Neural cell (in vitro differentiated cells): ENCODE measurements around the gene FREM2. TPM values are rescaled to one million over a fixed set of nuclear protein-coding genes. Genes with fewer than 3 reads are reported as not detected.
A peak's percentile ranks its signal among the peaks of the same experiment; 100 is the strongest.

ENCODE experiments used
- H2AFZ ChIP-seq: fragments of 200-600, 300-800 bp; sonication (generic), shearing (Covaris generic); 2 replicates; pipeline ENCODE4 v1.6.0; 2014; ENCODE audit warnings: low read depth, mild to moderate bottlenecking, antibody characterized with exemption, low read length, moderate library complexity
- H3F3A ChIP-seq: fragments of 200-600 bp; shearing (Covaris generic); 2 replicates; pipeline ENCODE4 v1.6.1; 2016; ENCODE audit warnings: mild to moderate bottlenecking, moderate library complexity, mixed read lengths, antibody characterized with exemption, low read length; ENCODE audit not compliant: insufficient read depth, poor library complexity, severe bottlenecking
- H3K27ac ChIP-seq: fragments of 200-600, 300-800 bp; sonication (generic), shearing (Covaris generic); 2 replicates; pipeline ENCODE4 v1.5.1; 2014; ENCODE audit warnings: mild to moderate bottlenecking, low read length, moderate library complexity
- H3K27me3 ChIP-seq: fragments of 300-800, 200-600 bp; sonication (generic), shearing (Covaris generic); 2 replicates; pipeline ENCODE4 v1.6.0; 2014; ENCODE audit warnings: mild to moderate bottlenecking, low read depth, low read length, moderate library complexity; ENCODE audit not compliant: insufficient read depth
- H3K36me3 ChIP-seq: fragments of 300-800, 200-600 bp; sonication (generic), shearing (Covaris generic); 2 replicates; pipeline ENCODE4 v1.5.1; 2014; ENCODE audit warnings: mild to moderate bottlenecking, antibody characterized with exemption, low read length, moderate library complexity; ENCODE audit not compliant: insufficient read depth
- H3K4me2 ChIP-seq: fragments of 300-800, 200-600 bp; sonication (generic), shearing (Covaris generic); 2 replicates; pipeline ENCODE4 v1.6.0; 2014; ENCODE audit warnings: mild to moderate bottlenecking, low read length
- H3K4me3 ChIP-seq: fragments of 300-800, 200-600 bp; sonication (generic), shearing (Covaris generic); 2 replicates; pipeline ENCODE4 v1.5.1; 2014; ENCODE audit warnings: mild to moderate bottlenecking, low read length, moderate library complexity
- H3K79me2 ChIP-seq: fragments of 200-600 bp; shearing (Covaris generic); replicated peaks from 2 replicates; pipeline ENCODE4 v1.6.0; 2014; ENCODE audit warnings: mild to moderate bottlenecking, low read length, moderate library complexity; ENCODE audit not compliant: insufficient read depth
- H3K9ac ChIP-seq: fragments of 300-800, 200-600 bp; sonication (generic), shearing (Covaris generic); 2 replicates; pipeline ENCODE4 v1.6.1; 2016; ENCODE audit warnings: mild to moderate bottlenecking, low read length, mixed read lengths
- H3K9me2 ChIP-seq: fragments of 200-600 bp; shearing (Covaris generic); 2 replicates; pipeline ENCODE4 v1.6.1; 2016; ENCODE audit warnings: mild to moderate bottlenecking, low read length, mixed read lengths; ENCODE audit not compliant: insufficient read depth
- H3K9me3 ChIP-seq: fragments of 200-600, 300-800 bp; sonication (generic), shearing (Covaris generic); 2 replicates; pipeline ENCODE4 v1.6.1; 2016; ENCODE audit warnings: mild to moderate bottlenecking, mixed run types, low read length, moderate library complexity, mixed read lengths
- H4K20me1 ChIP-seq: fragments of 200-600 bp; shearing (Covaris generic); 2 replicates; pipeline ENCODE4 v1.6.1; 2016; ENCODE audit warnings: mild to moderate bottlenecking, mixed run types; ENCODE audit not compliant: insufficient read depth
- CTCF ChIP-seq: fragments of 450-650 bp; IDR thresholded peaks from 2 replicates; pipeline ENCODE4 v1.5.1; 2014; ENCODE audit warnings: antibody characterized with exemption, mild to moderate bottlenecking, moderate library complexity; ENCODE audit not compliant: poor library complexity, severe bottlenecking
- EP300 ChIP-seq: fragments of 450-650 bp; conservative IDR thresholded peaks from 2 replicates; pipeline ENCODE4 v1.6.1; 2014; ENCODE audit warnings: antibody characterized with exemption, mild to moderate bottlenecking, moderate library complexity; ENCODE audit not compliant: poor library complexity, severe bottlenecking
- EZH2 ChIP-seq: fragments of 200-600, 300-800 bp; shearing (Covaris generic), sonication (generic); IDR thresholded peaks from 2 replicates; pipeline ENCODE4 v1.6.1; 2014; ENCODE audit warnings: antibody characterized with exemption, low read length, borderline replicate concordance, mild to moderate bottlenecking; ENCODE audit not compliant: insufficient read depth, poor library complexity, severe bottlenecking
- MXI1 ChIP-seq: fragments of 450-650 bp; conservative IDR thresholded peaks from 2 replicates; pipeline ENCODE4 v1.6.1; 2014; ENCODE audit warnings: antibody characterized with exemption, mild to moderate bottlenecking; ENCODE audit not compliant: poor library complexity, severe bottlenecking
- POLR2AphosphoS5 ChIP-seq: IDR thresholded peaks from 2 replicates; pipeline ENCODE4 v1.6.1; 2012
- RAD21 ChIP-seq: fragments of 450-650 bp; conservative IDR thresholded peaks from 2 replicates; pipeline ENCODE4 v1.6.1; 2014; ENCODE audit warnings: antibody characterized with exemption, mild to moderate bottlenecking, moderate library complexity
- REST ChIP-seq: IDR thresholded peaks from 2 replicates; pipeline ENCODE4 v1.6.1; 2012; ENCODE audit warnings: borderline replicate concordance
- SMC3 ChIP-seq: fragments of 450-650 bp; conservative IDR thresholded peaks from 2 replicates; pipeline ENCODE4 v1.6.1; 2014; ENCODE audit warnings: antibody characterized with exemption, mild to moderate bottlenecking, moderate library complexity; ENCODE audit not compliant: poor library complexity
- TAF1 ChIP-seq: IDR thresholded peaks from 2 replicates; pipeline ENCODE4 v1.6.1; 2012; ENCODE audit warnings: low read depth
- polyA minus RNA-seq: library from RNA; depleted of rRNA, polyadenylated mRNA; stranded (reverse); fragments of >200 nt; gene quantifications from 2 replicates; pipeline ENCODE4 v1.2.3, GENCODE V29; 2014
- polyA plus RNA-seq: library from polyadenylated mRNA; depleted of rRNA; stranded (reverse); fragments of >200 nt; gene quantifications from 2 replicates; pipeline ENCODE4 v1.2.3, GENCODE V29; 2014

The FREM2 gene
- 0.19 and 0.26 TPM in 2 replicates for polyA plus RNA-seq
- polyA minus RNA-seq = 1.2 and 1.7 TPM in 2 replicates

GRCh38 chr13:38686577-38687245, at the start of gene FREM2:
Gene FREM2, plus strand, starts transcription at chr13:38687077. Its CDS starts 268 bp downstream, at chr13:38687345.
- Histone ChIP-seq H3K27ac (no peak within 1 kb of the TSS), H2AFZ (no peak within 1 kb of the TSS), H3K79me2 (no peaks in the 10 kb centered on the region), H3K27me3 (peaks cover 30% of the 10 kb centered on the region), H3K9ac (peak within 1 kb of the TSS; percentile 29), H4K20me1 (no peaks in the 10 kb centered on the region), H3K9me2 (no peaks in the 10 kb centered on the region), H3F3A (no peaks in the 10 kb centered on the region), H3K4me3 (peak within 1 kb of the TSS; percentile 76), H3K4me2 (peak within 1 kb of the TSS; percentile 88), H3K36me3 (no peaks in the 10 kb centered on the region), H3K9me3 (no peaks in the 10 kb centered on the region)
- TF ChIP-seq EZH2 = no peak
- TF ChIP-seq MXI1 = peak; percentile 32

GRCh38 chr13:38637576-38637975, 49.3 kb upstream of the FREM2 start:
- H3K27ac ChIP-seq = no peak overlapping the region
- no peak overlapping the region for H3K9ac ChIP-seq
- no peaks in the 10 kb centered on the region for H3K27me3 ChIP-seq
- no peak overlapping the region for H3K4me2 ChIP-seq
- no peaks in the 10 kb centered on the region for H3F3A ChIP-seq
- no peaks in the 10 kb centered on the region for H3K9me3 ChIP-seq
- no peak for TF ChIP-seq POLR2AphosphoS5
- no peak for TF ChIP-seq MXI1
- TF ChIP-seq EZH2 = no peak
- TF ChIP-seq EP300 = no peak
- no peak for TF ChIP-seq TAF1
- TF ChIP-seq CTCF = no peak
- TF ChIP-seq SMC3 = no peak
- no peak for TF ChIP-seq RAD21
- no peak for TF ChIP-seq REST
- no peak overlapping the region for H3K4me3 ChIP-seq
- H4K20me1 ChIP-seq = no peaks in the 10 kb centered on the region
- H3K36me3 ChIP-seq = no peaks in the 10 kb centered on the region
- H3K9me2 ChIP-seq = no peaks in the 10 kb centered on the region
- H3K79me2 ChIP-seq = no peaks in the 10 kb centered on the region
- H2AFZ ChIP-seq = no peak overlapping the region
